Stimulated activated CD8-positive, alpha-beta memory T cell treated with anti-CD3 and anti-CD28 coated beads, Interleukin-12 subunit alpha, Interleukin-12 subunit beta, amount 100 ng/mL, for 1 hour (primary cell): ENCODE measurements around the gene INMT.

ENCODE experiments used
- DNase-seq: peaks from one replicate; pipeline ENCODE4 v3.0.0-alpha.2; 2020; ENCODE audit warnings: low read depth

INMT gene

DNA sequence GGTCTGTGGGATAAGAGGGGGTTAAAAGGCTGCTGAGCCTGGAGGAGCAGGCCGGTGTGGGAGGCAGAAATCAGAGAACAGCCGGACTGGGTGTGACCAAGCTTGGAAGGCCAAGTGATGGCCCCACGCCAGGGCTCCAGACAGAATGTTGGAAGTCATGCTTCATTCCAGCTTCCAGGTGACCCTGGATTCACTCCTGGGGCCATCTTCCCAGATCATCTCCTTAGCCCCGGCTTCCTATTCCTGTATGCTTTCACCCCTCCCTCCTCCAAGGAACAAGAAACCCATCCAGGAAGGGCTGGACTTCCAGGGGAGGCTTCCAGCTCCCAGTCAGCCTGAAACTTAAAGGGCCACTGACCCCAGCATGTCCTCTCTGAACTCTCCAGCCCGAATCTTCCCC lies 1.0 kb downstream of the INMT start:
- no peak for DNase-seq

- DNase-seq, result no peak
Measured at GRCh38 chr7:30754315-30754877, 2.5 kb downstream of the INMT start.

- no peak for DNase-seq
Measured at GRCh38 chr7:30755384-30756154, 3.6 kb downstream of the INMT start.

DNA sequence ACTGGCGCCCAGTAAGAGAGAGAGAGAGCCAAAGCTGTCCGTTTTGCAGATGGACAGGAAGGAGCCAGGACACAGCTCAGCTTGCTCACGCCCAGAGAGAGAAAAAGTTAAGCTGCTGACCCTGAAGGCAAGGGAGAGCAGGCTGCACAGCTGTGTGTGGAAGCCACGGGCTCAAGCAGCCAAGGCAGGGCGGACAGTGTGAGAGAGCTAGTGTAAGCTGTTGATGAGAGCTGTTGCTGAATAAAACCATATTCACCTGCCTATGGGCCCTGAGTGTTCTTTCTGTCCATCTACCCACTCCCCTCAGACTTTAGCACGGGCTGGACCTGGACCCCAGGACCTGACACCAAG lies 5.4 kb downstream of the INMT start:
- no peak for DNase-seq

- DNase-seq, result no peak
Measured at GRCh38 chr7:30760514-30761213, 8.7 kb downstream of the INMT start.

DNA sequence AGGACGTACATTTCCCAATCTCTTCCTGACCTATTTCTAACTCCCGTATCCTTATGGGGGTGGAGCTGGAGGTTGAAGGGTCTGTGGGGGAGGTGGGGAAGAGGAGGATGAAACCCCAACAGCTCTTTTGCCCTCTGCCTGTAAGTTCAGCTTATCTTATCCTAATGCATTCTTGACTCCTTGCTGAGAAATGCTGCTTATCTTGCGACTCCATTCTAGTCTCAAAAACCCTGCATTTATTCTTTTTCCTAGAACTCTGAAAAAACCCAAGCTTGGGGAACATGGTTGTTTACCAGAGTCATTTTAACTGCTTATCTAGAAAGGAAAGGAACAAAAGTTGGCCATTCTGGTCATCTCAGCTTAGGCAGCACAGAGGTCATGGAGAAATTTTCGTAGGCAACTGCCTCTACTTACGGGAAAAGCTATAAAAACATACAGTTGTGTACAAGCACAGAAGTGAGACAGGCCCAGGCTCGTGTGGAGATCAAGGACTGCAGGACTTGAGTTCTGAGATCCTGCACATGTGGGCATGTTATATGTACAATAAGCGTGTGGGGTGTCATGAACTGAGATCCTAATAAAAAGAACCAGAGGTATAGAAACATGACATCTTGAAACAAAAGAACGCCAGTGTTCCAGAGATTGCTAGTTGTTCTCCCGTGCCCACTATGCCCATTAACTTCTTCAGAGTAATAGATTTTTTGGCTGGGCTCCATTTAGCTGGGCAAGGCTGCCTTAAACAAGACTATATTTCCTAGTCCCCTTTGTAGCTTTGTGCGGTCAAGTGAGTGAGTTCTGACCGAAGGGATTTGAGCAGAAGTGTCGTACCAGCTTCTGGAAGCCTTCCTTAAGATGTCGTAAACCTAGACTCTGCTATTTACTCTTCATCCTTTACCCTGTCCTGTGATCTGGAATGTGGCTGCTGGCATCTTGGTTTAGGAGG lies 9.6 kb downstream of the INMT start:
- no peak for DNase-seq

DNA sequence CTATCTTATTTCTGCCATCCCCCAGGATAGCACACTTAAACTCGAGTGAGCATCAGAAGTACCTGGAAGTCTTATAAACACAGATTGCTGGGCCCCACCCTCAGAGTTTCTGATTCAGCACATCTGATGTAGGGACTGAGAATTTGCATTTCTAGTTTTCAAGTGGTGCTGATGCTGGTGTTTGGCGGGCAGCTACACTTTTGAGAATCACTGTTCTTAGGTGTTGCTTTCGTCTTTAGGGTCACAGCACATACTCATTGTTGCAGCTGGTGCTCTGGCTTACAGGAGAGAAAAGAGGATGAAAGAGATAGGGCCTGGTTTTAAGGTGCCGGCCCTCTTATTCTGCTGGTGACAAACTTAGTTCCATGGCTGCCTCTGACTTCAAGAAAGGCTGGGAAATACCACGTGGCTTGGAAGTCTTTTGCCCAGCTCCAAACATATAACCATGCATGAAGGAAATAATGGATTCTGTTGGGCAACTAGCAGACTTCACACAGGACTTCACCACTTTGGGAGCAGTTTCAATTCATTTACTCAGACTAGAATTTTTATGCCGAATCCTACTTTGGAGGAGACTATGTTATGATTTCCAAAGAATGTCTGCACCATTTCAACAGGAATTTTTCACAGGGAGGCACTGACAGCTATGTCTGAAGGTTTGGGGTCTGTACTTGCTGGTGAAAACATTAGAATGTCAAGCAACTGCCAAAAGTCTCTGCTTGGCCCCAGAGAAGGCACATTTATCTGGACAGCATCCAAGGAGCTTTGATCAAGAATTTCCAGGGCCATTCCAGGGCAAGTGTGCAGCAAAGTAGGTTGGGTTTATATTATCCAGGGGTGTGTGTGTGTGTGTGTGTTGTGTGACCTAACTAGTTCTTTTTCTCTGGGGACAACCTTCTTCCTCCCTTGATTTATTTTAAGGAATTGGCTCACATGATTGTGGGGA lies 12.4 kb downstream of the INMT start:
- no peak for DNase-seq

DNA sequence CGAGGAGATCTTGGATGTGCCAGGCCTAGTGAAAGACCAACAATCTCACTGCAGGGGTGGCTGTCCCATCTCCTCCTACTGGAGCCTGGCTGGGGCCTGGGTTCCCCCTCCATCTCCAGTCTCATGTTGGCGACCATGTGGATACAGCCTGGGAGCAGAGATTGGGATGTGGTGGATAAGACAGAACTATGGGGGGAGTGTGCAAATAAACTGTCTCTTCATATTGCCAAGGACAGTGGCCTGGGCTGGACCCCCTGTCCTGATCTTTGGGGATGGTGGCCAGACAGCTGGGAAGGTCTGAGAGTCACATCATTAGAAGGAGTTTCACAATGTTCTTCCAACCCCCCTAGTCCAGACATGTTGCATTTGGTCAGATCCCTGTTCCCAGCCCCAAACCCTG lies 13.5 kb downstream of the INMT start:
- DNase-seq, result no peak

DNA sequence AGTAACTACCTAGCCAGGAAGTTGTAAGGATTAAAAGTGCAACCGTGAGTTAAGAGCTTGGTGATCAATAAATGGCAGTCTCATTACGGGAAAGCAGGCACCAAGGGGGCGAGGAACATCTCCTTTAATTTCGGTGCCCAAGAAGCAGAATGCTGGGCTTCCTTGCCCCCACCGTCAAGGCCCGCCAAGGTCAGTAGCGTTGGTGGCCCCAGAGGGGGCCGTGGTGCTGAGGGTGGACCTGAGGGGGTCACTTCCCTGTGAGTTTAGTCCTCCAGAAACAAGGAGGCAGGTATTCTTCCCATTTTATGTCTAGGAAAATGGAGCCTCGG lies 18.9 kb downstream of the INMT start:
- DNase-seq, result no peak

DNA sequence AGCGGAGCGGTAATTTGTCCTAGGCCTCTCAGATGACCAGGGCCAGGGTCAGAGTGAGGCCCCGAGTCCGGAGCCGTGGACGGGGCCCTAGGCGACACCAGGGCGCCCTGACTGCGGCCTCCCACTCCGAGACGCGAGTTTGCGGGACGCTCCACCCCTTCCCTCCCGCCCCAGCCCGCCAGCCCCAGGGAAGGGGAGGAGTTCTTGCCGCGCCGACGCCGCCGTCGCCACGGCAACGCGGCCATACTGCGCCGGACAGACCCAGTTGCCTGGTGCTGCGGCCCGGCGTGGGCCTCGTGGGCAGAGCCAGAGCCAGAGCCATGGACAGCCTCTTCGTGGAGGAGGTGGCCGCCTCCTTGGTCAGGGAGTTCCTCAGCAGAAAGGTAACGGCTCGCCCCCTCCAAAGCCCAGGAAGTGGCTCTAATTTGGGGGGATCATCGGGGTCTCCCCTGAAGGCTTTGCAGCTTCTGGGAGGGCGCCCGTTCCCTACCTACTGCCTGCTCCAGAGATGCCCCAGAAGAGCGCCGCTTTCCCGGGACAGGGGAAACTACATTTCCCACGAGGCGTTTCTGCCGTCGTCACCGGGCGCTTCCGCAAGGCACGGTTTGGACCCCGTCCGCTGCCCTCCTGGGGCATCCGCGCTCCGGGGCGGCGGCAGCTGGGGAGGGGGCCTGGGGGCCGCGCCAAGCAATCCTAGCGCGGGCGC lies 19.4 kb downstream of the INMT start, which contains the start of gene MINDY4:
TSS of gene MINDY4 (plus strand) at position 244 of the 706 bp plus-strand sequence. CDS start at position 321, 77 bp downstream.
- DNase-seq, result peak; percentile 32

DNA sequence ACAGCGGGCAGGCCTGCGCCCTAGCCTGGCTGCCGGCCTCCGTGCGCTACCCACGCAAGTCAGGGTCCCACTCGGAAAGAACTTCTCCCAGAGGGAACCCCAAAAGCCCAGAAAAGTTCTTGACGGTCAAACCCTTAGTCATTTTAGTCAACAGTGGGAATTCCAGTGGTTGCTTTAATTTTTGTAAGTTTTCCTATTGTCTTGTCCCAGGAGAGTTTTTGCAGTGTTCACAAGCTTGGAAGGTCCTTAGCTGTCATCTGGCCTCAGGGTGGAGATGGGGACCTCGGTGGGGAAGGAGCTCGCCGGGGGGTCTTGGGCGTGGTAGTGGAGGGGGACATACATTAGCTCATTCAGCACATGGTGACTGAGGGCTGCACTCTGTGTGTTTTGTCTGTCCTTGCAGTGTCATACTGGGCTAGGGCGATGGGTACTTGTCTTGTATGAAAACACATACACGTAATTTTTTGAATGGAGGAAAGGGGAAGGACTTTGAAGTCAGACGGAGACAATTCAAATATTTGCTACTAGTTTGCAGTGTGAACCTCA lies 20.0 kb downstream of the INMT start:
- no peak for DNase-seq

DNA sequence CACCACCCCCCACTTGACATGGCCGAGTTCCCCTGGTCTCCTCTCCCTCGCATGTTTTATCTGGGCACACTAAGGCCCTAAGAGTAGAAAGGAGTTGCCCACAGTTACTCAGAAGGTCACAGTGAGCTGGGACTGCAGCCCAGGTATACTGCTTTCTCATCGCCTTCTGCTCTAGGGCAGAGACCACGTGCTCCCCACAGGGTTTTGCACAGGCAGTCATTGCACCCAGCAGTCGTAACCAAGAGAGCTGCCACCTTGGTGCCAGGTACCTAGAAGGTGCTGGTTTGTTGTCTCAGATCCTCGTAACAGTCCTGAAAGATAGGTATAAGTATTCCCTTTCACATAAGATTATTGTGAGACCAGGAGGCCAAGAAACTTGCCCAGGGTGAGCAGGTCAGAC lies 21.0 kb downstream of the INMT start:
- DNase-seq, result no peak

- no peak for DNase-seq
Measured at GRCh38 chr7:30775992-30776391, 24.1 kb downstream of the INMT start.

GRCh38 chr7:30776971-30777370 lies 25.0 kb downstream of the INMT start:
- no peak for DNase-seq

- no peak for DNase-seq
Measured at GRCh38 chr7:30778255-30779025, 26.5 kb downstream of the INMT start.

DNA sequence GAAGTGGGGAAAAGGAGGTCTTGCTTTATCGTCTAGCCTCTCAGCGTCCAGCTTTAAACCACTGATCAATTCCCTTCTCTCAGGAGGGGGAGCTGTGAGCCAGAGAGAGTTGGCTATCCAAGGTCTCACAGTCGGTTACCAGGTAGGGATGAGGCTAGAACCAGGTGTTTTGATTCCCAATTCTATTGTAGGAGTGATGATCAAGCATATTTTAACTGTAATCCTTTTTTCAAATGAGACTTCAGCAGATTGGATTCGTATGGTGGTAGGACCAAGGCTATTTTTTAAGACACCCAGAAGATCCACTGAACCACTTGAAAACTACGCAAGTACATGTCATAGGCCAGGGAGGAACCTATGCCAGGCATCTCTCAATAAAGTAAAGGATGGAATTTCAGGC lies 27.6 kb downstream of the INMT start:
- no peak for DNase-seq

DNA sequence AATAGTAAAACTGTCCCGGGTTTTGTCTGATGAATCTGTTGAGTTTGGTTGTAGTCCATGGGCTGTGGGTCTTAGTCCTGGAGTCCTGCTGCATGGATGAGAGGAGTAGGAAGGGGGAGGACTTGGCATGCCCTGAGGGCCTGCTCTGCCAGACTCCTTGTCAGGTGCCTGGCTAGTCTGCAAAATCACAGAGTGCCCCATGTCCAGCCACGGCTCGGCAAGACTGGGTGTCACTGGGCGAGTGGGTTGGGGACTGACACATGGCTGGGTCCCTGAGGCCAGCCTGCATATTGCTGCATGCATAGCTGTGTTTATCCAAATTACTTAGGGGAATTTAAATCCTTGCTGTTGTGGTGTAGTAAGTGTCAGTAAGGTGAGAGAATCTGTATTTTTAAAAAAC lies 29.0 kb downstream of the INMT start:
- no peak for DNase-seq

- no peak for DNase-seq
Measured at GRCh38 chr7:30782690-30783089, 30.8 kb downstream of the INMT start.

DNA sequence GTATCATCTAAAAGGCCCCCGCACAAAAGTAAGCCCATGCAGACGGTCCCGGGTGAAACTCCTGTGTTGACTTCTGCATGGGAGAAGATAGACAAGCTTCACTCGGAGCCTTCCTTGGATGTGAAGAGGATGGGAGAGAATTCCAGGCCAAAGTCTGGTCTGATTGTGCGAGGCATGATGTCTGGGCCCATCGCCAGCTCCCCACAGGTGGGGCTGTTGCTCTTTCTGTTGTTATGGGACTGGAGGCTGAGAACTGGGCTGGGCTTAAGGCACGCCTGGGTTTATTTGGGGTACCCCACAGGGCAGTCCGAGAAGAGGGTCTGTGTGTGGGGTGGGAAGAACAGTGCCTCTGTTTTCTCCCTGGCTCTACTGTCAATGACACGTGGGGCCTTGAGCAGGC lies 33.9 kb downstream of the INMT start:
- no peak for DNase-seq

- DNase-seq, result no peak
Measured at GRCh38 chr7:30787486-30787885, 35.6 kb downstream of the INMT start.
